Measurements from ENCODE around the gene CAMK2N1. TPM values are rescaled to one million over a fixed set of nuclear protein-coding genes. Genes with fewer than 3 reads are reported as not detected.
A peak's percentile ranks its signal among the peaks of the same experiment; 100 is the strongest.

CAMK2N1 gene
- total and polyA plus RNA-seq, 9 donors = 1.7 to 12.6 (median 8.2) TPM

- H3K4me1 ChIP-seq (ENCODE audit: control insufficient read depth, insufficient read depth, low read length) = no peaks in the 10 kb centered on the region
- H3K27me3 ChIP-seq (ENCODE audit: control insufficient read depth, insufficient read depth, low read length) = peaks cover 18% of the 10 kb centered on the region
- H3K36me3 ChIP-seq (ENCODE audit: control insufficient read depth, insufficient read depth, low read length) = no peaks in the 10 kb centered on the region
- DNase-seq = no peak
- 84% methylated on average over 7 of the region's 7 CpGs for WGBS (ENCODE audit: insufficient coverage)
- H3K9me3 ChIP-seq (replicated peaks; ENCODE audit: control insufficient read depth, low read depth, low read length) = no peaks in the 10 kb centered on the region
- no peak overlapping the region for H3K27ac ChIP-seq (ENCODE audit: low read length)
- no peak overlapping the region for H3K4me3 ChIP-seq (ENCODE audit: low read length)
Measured at GRCh38 chr1:20447794-20448193, 38.2 kb downstream of the CAMK2N1 start.

GRCh38 chr1:20446796-20447195 is 39.2 kb downstream of the CAMK2N1 start:
- Histone ChIP-seq H3K4me3 (ENCODE audit: low read length) (no peak overlapping the region), H3K27ac (ENCODE audit: low read length) (no peak overlapping the region), H3K9me3 (replicated peaks; ENCODE audit: control insufficient read depth, low read depth, low read length) (no peaks in the 10 kb centered on the region), H3K4me1 (ENCODE audit: control insufficient read depth, insufficient read depth, low read length) (no peaks in the 10 kb centered on the region), H3K27me3 (ENCODE audit: control insufficient read depth, insufficient read depth, low read length) (peaks cover 11% of the 10 kb centered on the region), H3K36me3 (ENCODE audit: control insufficient read depth, insufficient read depth, low read length) (no peaks in the 10 kb centered on the region)
- no peak for DNase-seq
- WGBS (ENCODE audit: insufficient coverage) = 88% methylated on average over 6 of the region's 7 CpGs

- no peak for DNase-seq
- Histone ChIP-seq H3K4me1 (ENCODE audit: control insufficient read depth, insufficient read depth, low read length) (no peaks in the 10 kb centered on the region), H3K36me3 (ENCODE audit: control insufficient read depth, insufficient read depth, low read length) (no peaks in the 10 kb centered on the region), H3K27me3 (ENCODE audit: control insufficient read depth, insufficient read depth, low read length) (peaks cover 15% of the 10 kb centered on the region), H3K9me3 (replicated peaks; ENCODE audit: control insufficient read depth, low read depth, low read length) (no peaks in the 10 kb centered on the region), H3K27ac (ENCODE audit: low read length) (no peak overlapping the region), H3K4me3 (ENCODE audit: low read length) (no peak overlapping the region)
- 49% methylated on average over 4 of the region's 6 CpGs for WGBS (ENCODE audit: insufficient coverage)
Measured at GRCh38 chr1:20445956-20446355, 40.1 kb downstream of the CAMK2N1 start.

GRCh38 chr1:20443703-20444586 is 42.1 kb downstream of the CAMK2N1 start:
- no peak for DNase-seq
- H3K36me3 ChIP-seq (ENCODE audit: control insufficient read depth, insufficient read depth, low read length) = no peaks in the 10 kb centered on the region
- no peaks in the 10 kb centered on the region for H3K4me1 ChIP-seq (ENCODE audit: control insufficient read depth, insufficient read depth, low read length)
- H3K27me3 ChIP-seq (ENCODE audit: control insufficient read depth, insufficient read depth, low read length) = peaks cover 10% of the 10 kb centered on the region
- no peaks in the 10 kb centered on the region for H3K9me3 ChIP-seq (replicated peaks; ENCODE audit: control insufficient read depth, low read depth, low read length)
- no peak overlapping the region for H3K4me3 ChIP-seq (ENCODE audit: low read length)
- 78% methylated on average over 8 of the region's 11 CpGs for WGBS (ENCODE audit: insufficient coverage)
- no peak overlapping the region for H3K27ac ChIP-seq (ENCODE audit: low read length)

GRCh38 chr1:20442920-20443625 is 42.9 kb downstream of the CAMK2N1 start:
- H3K4me1 ChIP-seq (ENCODE audit: control insufficient read depth, insufficient read depth, low read length) = no peaks in the 10 kb centered on the region
- no peak for DNase-seq
- WGBS (ENCODE audit: insufficient coverage) = 78% methylated on average over 3 of the region's 5 CpGs
- peaks cover 9% of the 10 kb centered on the region for H3K27me3 ChIP-seq (ENCODE audit: control insufficient read depth, insufficient read depth, low read length)
- no peak overlapping the region for H3K27ac ChIP-seq (ENCODE audit: low read length)
- no peaks in the 10 kb centered on the region for H3K36me3 ChIP-seq (ENCODE audit: control insufficient read depth, insufficient read depth, low read length)
- H3K4me3 ChIP-seq (ENCODE audit: low read length) = no peak overlapping the region
- no peaks in the 10 kb centered on the region for H3K9me3 ChIP-seq (replicated peaks; ENCODE audit: control insufficient read depth, low read depth, low read length)

- Histone ChIP-seq H3K4me1 (ENCODE audit: control insufficient read depth, insufficient read depth, low read length) (no peaks in the 10 kb centered on the region), H3K9me3 (replicated peaks; ENCODE audit: control insufficient read depth, low read depth, low read length) (no peaks in the 10 kb centered on the region), H3K4me3 (ENCODE audit: low read length) (no peak overlapping the region), H3K36me3 (ENCODE audit: control insufficient read depth, insufficient read depth, low read length) (no peaks in the 10 kb centered on the region), H3K27me3 (ENCODE audit: control insufficient read depth, insufficient read depth, low read length) (peaks cover 13% of the 10 kb centered on the region), H3K27ac (ENCODE audit: low read length) (no peak overlapping the region)
- WGBS (ENCODE audit: insufficient coverage) = 36% methylated on average over 2 of the region's 6 CpGs
- DNase-seq = peak; percentile 27
Measured at GRCh38 chr1:20440785-20441200, 45.2 kb downstream of the CAMK2N1 start.

GRCh38 chr1:20439282-20439681 is 46.7 kb downstream of the CAMK2N1 start:
- no peak for DNase-seq
- Histone ChIP-seq H3K27ac (ENCODE audit: low read length) (no peak overlapping the region), H3K4me1 (ENCODE audit: control insufficient read depth, insufficient read depth, low read length) (no peaks in the 10 kb centered on the region), H3K9me3 (replicated peaks; ENCODE audit: control insufficient read depth, low read depth, low read length) (no peaks in the 10 kb centered on the region), H3K4me3 (ENCODE audit: low read length) (no peak overlapping the region), H3K36me3 (ENCODE audit: control insufficient read depth, insufficient read depth, low read length) (no peaks in the 10 kb centered on the region), H3K27me3 (ENCODE audit: control insufficient read depth, insufficient read depth, low read length) (peaks cover 22% of the 10 kb centered on the region)

- H3K4me1 ChIP-seq (ENCODE audit: control insufficient read depth, insufficient read depth, low read length) = no peaks in the 10 kb centered on the region
- no peaks in the 10 kb centered on the region for H3K36me3 ChIP-seq (ENCODE audit: control insufficient read depth, insufficient read depth, low read length)
- no peak for DNase-seq
- WGBS (ENCODE audit: insufficient coverage) = no CpG with 5 or more reads among the region's 2 CpGs
- no peaks in the 10 kb centered on the region for H3K9me3 ChIP-seq (replicated peaks; ENCODE audit: control insufficient read depth, low read depth, low read length)
- H3K27ac ChIP-seq (ENCODE audit: low read length) = no peak overlapping the region
- H3K4me3 ChIP-seq (ENCODE audit: low read length) = no peak overlapping the region
- peaks cover 22% of the 10 kb centered on the region for H3K27me3 ChIP-seq (ENCODE audit: control insufficient read depth, insufficient read depth, low read length)
Measured at GRCh38 chr1:20437640-20438039, 48.4 kb downstream of the CAMK2N1 start.

- H3K36me3 ChIP-seq (ENCODE audit: control insufficient read depth, insufficient read depth, low read length) = no peaks in the 10 kb centered on the region
- no peaks in the 10 kb centered on the region for H3K9me3 ChIP-seq (replicated peaks; ENCODE audit: control insufficient read depth, low read depth, low read length)
- peaks cover 33% of the 10 kb centered on the region for H3K27me3 ChIP-seq (ENCODE audit: control insufficient read depth, insufficient read depth, low read length)
- no peak overlapping the region for H3K27ac ChIP-seq (ENCODE audit: low read length)
- H3K4me1 ChIP-seq (ENCODE audit: control insufficient read depth, insufficient read depth, low read length) = no peaks in the 10 kb centered on the region
- H3K4me3 ChIP-seq (ENCODE audit: low read length) = no peak overlapping the region
- DNase-seq = no peak
- 78% methylated on average over 1 of the region's 4 CpGs for WGBS (ENCODE audit: insufficient coverage)
Measured at GRCh38 chr1:20432891-20433290, 53.1 kb downstream of the CAMK2N1 start.

All from muscle of leg (tissue), 11 donors.